PC-3 (cell line): Measurements from ENCODE around the gene TMED4. TPM values are rescaled to one million over a fixed set of nuclear protein-coding genes. Genes with fewer than 3 reads are reported as not detected.

Experiments used
- ATAC-seq: fragments of 200-7000 bp; cut with Tn5 transposase; 2 replicates; pipeline ENCODE4 v1.9.1; 2020; ENCODE audit warnings: mild to moderate bottlenecking, moderate library complexity
- BruUV-seq: library from RNA; stranded (reverse); fragments of 400-500 nt; replicated peaks from 2 replicates; lab custom pipeline; 2021; lab: Mats Ljungman, UMichigan
- CTCF ChIA-PET: fragments of 300-600 bp; sonication (Branson Sonifier 250); formaldehyde crosslinking; loops from one replicate; lab custom pipeline; 2022; ENCODE audit warnings: antibody characterized with exemption; lab: Charles Lee
- POLR2A ChIA-PET: fragments of 300-600 bp; sonication (Branson Sonifier 250); formaldehyde crosslinking; loops from one replicate; lab custom pipeline; 2022; ENCODE audit warnings: antibody characterized with exemption; ENCODE audit not compliant: unreplicated experiment; lab: Charles Lee
- DNase-seq: peaks from one replicate; pipeline ENCODE4 v3.0.0-alpha.2; 2015
- H2AFZ ChIP-seq: fragments of 300-600 bp; sonication (generic); 2 replicates; pipeline ENCODE4 v1.6.0; 2016; ENCODE audit warnings: antibody characterized with exemption, low read length
- H3F3A ChIP-seq: fragments of 300-600 bp; sonication (generic); one replicate; pipeline ENCODE4 v1.6.0; 2017; ENCODE audit warnings: antibody characterized with exemption, low read length, control low read depth, mild to moderate bottlenecking; ENCODE audit not compliant: unreplicated experiment
- H3K27ac ChIP-seq: fragments of 300-600 bp; sonication (generic); 2 replicates; pipeline ENCODE4 v1.5.1; 2016; ENCODE audit warnings: mild to moderate bottlenecking, low read length
- H3K27me3 ChIP-seq: fragments of 300-600 bp; sonication (generic); 2 replicates; pipeline ENCODE4 v1.6.1; 2016; ENCODE audit warnings: low read length, mixed read lengths
- H3K36me3 ChIP-seq: fragments of 300-600 bp; sonication (generic); 2 replicates; pipeline ENCODE4 v1.6.1; 2016; ENCODE audit warnings: low read depth, mixed run types, low read length, mixed read lengths
- H3K4me1 ChIP-seq: fragments of 300-600 bp; sonication (generic); 2 replicates; pipeline ENCODE4 v1.5.1; 2016; ENCODE audit warnings: low read length; ENCODE audit not compliant: insufficient read depth
- H3K4me2 ChIP-seq: fragments of 300-600 bp; sonication (generic); 2 replicates; pipeline ENCODE4 v1.6.0; 2016; ENCODE audit warnings: low read length
- H3K4me3 ChIP-seq: fragments of 300-600 bp; sonication (generic); 2 replicates; pipeline ENCODE4 v1.5.1; 2016; ENCODE audit warnings: mild to moderate bottlenecking, low read length, mixed read lengths
- H3K79me2 ChIP-seq: fragments of 300-600 bp; sonication (generic); 2 replicates; pipeline ENCODE4 v1.6.1; 2017; ENCODE audit warnings: low read length, mixed read lengths
- H3K9ac ChIP-seq: fragments of 300-600 bp; sonication (generic); 2 replicates; pipeline ENCODE4 v1.6.0; 2016; ENCODE audit warnings: mild to moderate bottlenecking, low read length
- H3K9me2 ChIP-seq: fragments of 300-600 bp; sonication (generic); replicated peaks from 2 replicates; pipeline ENCODE4 v1.6.1; 2016; ENCODE audit warnings: mixed run types, low read length, mixed read lengths
- H3K9me3 ChIP-seq: fragments of 300-600 bp; sonication (generic); 2 replicates; pipeline ENCODE4 v1.6.1; 2016; ENCODE audit warnings: low read length, mixed read lengths
- H4K20me1 ChIP-seq: fragments of 300-600 bp; sonication (generic); 2 replicates; pipeline ENCODE4 v1.6.1; 2016; ENCODE audit warnings: low read length, mixed read lengths
- EZH2 ChIP-seq: fragments of 300-600 bp; sonication (generic); IDR thresholded peaks from one replicate; pipeline ENCODE4 v1.6.1; 2017; ENCODE audit warnings: antibody characterized with exemption, mild to moderate bottlenecking, low read length; ENCODE audit not compliant: unreplicated experiment
- EZH2phosphoT487 ChIP-seq: fragments of 300-600 bp; sonication (generic); IDR thresholded peaks from 2 replicates; pipeline ENCODE4 v1.6.1; 2018; ENCODE audit warnings: mild to moderate bottlenecking, antibody characterized with exemption, low read length, borderline replicate concordance
- intact Hi-C: fragments of 100-400 bp; cut with micrococcal nuclease; formaldehyde crosslinking; loops from 2 replicates; pipeline ENCODE4 v1.9.0; 2023
- total RNA-seq: library from RNA; depleted of rRNA; stranded (reverse); fragments of >200 nt; gene quantifications from 2 replicates; pipeline ENCODE4 v1.2.3, GENCODE V29; 2014
- TF ChIP-seq, protein P1 (sequence below): fragments of 300-600 bp; sonication (generic); conservative IDR thresholded peaks from 2 replicates; pipeline ENCODE4 v1.5.1; 2017; ENCODE audit warnings: antibody characterized with exemption, low read depth, mild to moderate bottlenecking, low read length

The TMED4 gene
- total RNA-seq, 1 experiment from 2014 or later = 80.0 TPM

DNA sequence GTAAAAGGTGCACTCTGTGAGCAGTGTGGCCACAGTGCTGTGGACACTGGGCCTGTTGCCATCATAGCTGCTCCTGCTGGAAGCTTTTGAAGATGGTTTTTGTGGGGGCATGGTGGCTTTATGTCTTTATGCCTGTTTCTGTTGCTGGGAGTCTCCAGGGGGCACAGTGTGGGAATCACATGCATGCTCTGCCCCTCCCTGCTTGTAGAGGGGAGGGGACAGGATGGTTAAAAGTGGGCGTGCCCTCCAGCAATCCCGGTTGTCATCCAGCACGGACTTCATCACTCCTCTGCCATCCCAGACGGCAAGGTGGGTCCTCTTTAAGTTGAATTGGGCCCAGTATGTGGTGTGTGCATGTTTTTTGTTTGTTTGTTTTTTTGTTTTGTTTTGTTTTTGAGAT is 44.6 kb upstream of the TMED4 start:
- Histone ChIP-seq H3K27me3 (no peaks in the 10 kb centered on the region), H3K36me3 (peaks cover 24% of the 10 kb centered on the region; the same call in 1 of the 2 replicates), H3K27ac (no peak overlapping the region), H3K4me3 (no peak overlapping the region), H3K9me2 (no peaks in the 10 kb centered on the region), H2AFZ (no peak overlapping the region), H3F3A (no peaks in the 10 kb centered on the region), H3K79me2 (peaks cover 39% of the 10 kb centered on the region), H4K20me1 (no peaks in the 10 kb centered on the region), H3K9me3 (no peaks in the 10 kb centered on the region), H3K4me1 (peaks cover 7% of the 10 kb centered on the region; the same call in 1 of the 2 replicates), H3K4me2 (no peak overlapping the region), H3K9ac (no peak overlapping the region)
- ChIA-PET POLR2A (no interaction called here), CTCF (no interaction called here)
- BruUV-seq = no TSS peak
- intact Hi-C loops = no loop called here
- ATAC-seq (no peak), DNase-seq (no peak)
- no peak for TF ChIP-seq EZH2

DNA sequence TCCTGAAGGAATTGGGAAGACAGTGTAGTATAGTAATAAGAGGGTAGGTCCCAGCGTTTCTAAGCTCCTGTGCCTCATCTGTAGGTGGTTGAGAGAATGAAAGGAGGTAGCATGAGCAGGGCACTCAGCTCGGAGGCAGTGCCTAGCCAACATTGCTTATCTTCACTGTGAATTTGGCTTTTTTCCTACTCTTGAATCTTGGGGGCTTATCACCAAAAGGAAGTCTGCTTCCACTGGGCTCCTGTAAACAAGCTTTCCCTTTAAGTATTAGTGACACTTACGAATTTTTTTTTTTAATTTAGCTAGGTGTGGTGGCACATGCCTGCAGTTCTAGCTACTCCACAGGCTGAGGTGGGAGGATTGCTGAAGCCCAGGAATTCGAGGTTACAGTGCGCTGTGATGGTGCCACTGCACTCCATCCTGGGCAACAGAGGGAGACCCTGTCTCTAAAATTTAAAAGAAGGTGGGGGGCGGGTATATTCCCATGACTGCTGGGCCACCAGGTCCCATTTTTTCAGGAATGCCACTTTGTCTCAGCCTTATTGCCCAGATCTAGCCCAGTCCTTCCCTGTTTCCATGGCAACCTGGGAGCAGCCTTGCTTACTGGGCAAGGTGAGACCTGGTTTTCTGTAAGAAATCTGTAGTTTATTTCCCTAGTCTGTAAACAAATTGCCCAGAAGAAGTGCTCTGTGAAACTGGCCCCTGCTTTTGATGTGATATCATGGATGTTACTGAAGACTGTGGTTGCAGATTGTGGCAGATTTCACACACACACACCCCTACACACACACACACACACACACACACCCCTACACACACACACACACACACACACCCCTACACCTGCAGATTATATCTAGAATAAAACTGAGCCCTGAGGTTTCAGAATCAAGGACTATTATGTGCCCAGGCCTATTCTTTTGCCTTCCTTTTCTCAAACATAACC is 43.8 kb upstream of the TMED4 start:
- no peak overlapping the region for H3K27ac ChIP-seq
- intact Hi-C loops = no loop called here
- ChIA-PET CTCF (no interaction called here), POLR2A (no interaction called here)
- no peak overlapping the region for H3K4me3 ChIP-seq
- BruUV-seq = no TSS peak
- no peaks in the 10 kb centered on the region for H3K27me3 ChIP-seq
- H3F3A ChIP-seq = no peaks in the 10 kb centered on the region
- H3K9ac ChIP-seq = no peak overlapping the region
- no peaks in the 10 kb centered on the region for H3K9me2 ChIP-seq
- TF ChIP-seq EZH2phosphoT487 (no peak), EZH2 (no peak)
- TF ChIP-seq, protein P1, sequence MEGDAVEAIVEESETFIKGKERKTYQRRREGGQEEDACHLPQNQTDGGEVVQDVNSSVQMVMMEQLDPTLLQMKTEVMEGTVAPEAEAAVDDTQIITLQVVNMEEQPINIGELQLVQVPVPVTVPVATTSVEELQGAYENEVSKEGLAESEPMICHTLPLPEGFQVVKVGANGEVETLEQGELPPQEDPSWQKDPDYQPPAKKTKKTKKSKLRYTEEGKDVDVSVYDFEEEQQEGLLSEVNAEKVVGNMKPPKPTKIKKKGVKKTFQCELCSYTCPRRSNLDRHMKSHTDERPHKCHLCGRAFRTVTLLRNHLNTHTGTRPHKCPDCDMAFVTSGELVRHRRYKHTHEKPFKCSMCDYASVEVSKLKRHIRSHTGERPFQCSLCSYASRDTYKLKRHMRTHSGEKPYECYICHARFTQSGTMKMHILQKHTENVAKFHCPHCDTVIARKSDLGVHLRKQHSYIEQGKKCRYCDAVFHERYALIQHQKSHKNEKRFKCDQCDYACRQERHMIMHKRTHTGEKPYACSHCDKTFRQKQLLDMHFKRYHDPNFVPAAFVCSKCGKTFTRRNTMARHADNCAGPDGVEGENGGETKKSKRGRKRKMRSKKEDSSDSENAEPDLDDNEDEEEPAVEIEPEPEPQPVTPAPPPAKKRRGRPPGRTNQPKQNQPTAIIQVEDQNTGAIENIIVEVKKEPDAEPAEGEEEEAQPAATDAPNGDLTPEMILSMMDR = no peak
- peaks cover 40% of the 10 kb centered on the region for H3K79me2 ChIP-seq
- H4K20me1 ChIP-seq = no peaks in the 10 kb centered on the region
- H3K4me1 ChIP-seq = peaks cover 13% of the 10 kb centered on the region
- H2AFZ ChIP-seq = no peak overlapping the region
- DNase-seq = no peak
- no peak for ATAC-seq
- no peaks in the 10 kb centered on the region for H3K9me3 ChIP-seq
- peaks cover 24% of the 10 kb centered on the region; the same call in 1 of the 2 replicates for H3K36me3 ChIP-seq
- no peak overlapping the region for H3K4me2 ChIP-seq

DNA sequence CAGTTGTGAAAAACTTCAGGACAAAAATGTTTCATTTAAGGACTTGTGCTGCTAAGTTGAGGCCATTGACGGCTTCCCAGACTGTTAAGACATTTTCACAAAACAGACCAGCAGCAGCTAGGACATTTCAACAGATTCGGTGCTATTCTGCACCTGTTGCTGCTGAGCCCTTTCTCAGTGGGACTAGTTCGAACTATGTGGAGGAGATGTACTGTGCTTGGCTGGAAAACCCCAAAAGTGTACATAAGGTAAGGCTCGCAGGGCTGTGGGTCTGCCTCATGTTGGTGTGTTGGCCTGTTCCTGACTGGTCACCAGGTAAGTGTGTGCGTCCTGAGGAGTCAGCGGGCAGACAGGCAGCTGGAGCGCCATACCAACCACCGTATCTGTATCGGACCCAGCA is 42.3 kb upstream of the TMED4 start:
- H3K4me3 ChIP-seq = no peak overlapping the region
- H3K27me3 ChIP-seq = no peaks in the 10 kb centered on the region
- no peaks in the 10 kb centered on the region for H3K9me2 ChIP-seq
- no peaks in the 10 kb centered on the region for H4K20me1 ChIP-seq
- intact Hi-C loops = no loop called here
- H2AFZ ChIP-seq = no peak overlapping the region
- peaks cover 55% of the 10 kb centered on the region for H3K79me2 ChIP-seq
- H3K36me3 ChIP-seq = peaks cover 26% of the 10 kb centered on the region
- ChIA-PET POLR2A (no interaction called here), CTCF (interaction anchor here (0.7 kb wide), 1 partner anchor 879 kb away, joined by 5 read pairs; no protein-coding TSS in a partner anchor)
- ATAC-seq = no peak
- H3K9me3 ChIP-seq = no peaks in the 10 kb centered on the region
- H3K4me2 ChIP-seq = no peak overlapping the region
- H3F3A ChIP-seq = no peaks in the 10 kb centered on the region
- H3K27ac ChIP-seq = no peak overlapping the region
- TF ChIP-seq, protein P1 = no peak
- TF ChIP-seq EZH2phosphoT487 = no peak
- TF ChIP-seq EZH2 = no peak
- no TSS peak for BruUV-seq
- H3K9ac ChIP-seq = no peak overlapping the region
- peaks cover 15% of the 10 kb centered on the region for H3K4me1 ChIP-seq
- DNase-seq = no peak
